ENCODE measurements around the gene TBCD. TPM values are rescaled to one million over a fixed set of nuclear protein-coding genes. Genes with fewer than 3 reads are reported as not detected.

The TBCD gene
- total RNA-seq, 1 experiment from 2014 or later = 29.6 TPM

DNA sequence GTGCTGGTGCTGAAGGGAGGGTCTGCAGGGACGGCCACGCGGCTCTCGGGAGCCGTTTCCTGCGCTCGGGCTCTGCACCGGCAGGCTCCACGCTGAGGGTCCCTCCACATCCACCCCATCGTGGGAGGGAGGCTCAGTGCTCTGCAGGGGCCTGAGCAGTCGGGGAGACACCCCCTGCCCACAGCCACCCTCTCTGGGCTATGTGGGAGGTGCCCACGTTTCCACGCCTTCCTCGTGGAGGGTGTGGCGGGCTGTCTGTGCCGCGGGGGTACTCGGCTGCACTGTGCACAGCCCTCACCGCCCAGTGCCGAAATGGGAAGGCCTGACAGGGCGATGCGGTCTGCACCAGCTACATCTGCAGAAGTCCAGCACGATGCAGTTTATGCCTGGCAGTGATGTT lies 113.4 kb downstream of the TBCD start:
- TF ChIP-seq EZH2 (IDR thresholded peaks at IDR 0.05; ENCODE audit: low read length, unreplicated experiment) = no peak
- no peak for TF ChIP-seq EZH2phosphoT487 (IDR thresholded peaks at IDR 0.05; ENCODE audit: borderline replicate concordance, low read length)
- TF ChIP-seq, protein P1, sequence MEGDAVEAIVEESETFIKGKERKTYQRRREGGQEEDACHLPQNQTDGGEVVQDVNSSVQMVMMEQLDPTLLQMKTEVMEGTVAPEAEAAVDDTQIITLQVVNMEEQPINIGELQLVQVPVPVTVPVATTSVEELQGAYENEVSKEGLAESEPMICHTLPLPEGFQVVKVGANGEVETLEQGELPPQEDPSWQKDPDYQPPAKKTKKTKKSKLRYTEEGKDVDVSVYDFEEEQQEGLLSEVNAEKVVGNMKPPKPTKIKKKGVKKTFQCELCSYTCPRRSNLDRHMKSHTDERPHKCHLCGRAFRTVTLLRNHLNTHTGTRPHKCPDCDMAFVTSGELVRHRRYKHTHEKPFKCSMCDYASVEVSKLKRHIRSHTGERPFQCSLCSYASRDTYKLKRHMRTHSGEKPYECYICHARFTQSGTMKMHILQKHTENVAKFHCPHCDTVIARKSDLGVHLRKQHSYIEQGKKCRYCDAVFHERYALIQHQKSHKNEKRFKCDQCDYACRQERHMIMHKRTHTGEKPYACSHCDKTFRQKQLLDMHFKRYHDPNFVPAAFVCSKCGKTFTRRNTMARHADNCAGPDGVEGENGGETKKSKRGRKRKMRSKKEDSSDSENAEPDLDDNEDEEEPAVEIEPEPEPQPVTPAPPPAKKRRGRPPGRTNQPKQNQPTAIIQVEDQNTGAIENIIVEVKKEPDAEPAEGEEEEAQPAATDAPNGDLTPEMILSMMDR (conservative IDR thresholded peaks at IDR 0.05; ENCODE audit: low read depth, low read length) = no peak
- ATAC-seq (no peak), DNase-seq (no peak)
- ChIA-PET CTCF (no interaction called here), POLR2A (ENCODE audit: unreplicated experiment) (no interaction called here)
- Histone ChIP-seq H3K9me3 (ENCODE audit: low read length) (no peaks in the 10 kb centered on the region), H3K4me3 (ENCODE audit: low read length) (no peak overlapping the region), H3K36me3 (ENCODE audit: low read depth, low read length) (no peaks in the 10 kb centered on the region; the same call in 1 of the 2 replicates), H3K79me2 (ENCODE audit: low read length) (peaks cover 7% of the 10 kb centered on the region; the same call in 1 of the 2 replicates), H3K27me3 (ENCODE audit: low read length) (no peaks in the 10 kb centered on the region), H2AFZ (ENCODE audit: low read length) (no peak overlapping the region), H3K9me2 (replicated peaks; ENCODE audit: low read length) (no peaks in the 10 kb centered on the region), H3K9ac (ENCODE audit: low read length) (no peak overlapping the region), H3K27ac (ENCODE audit: low read length) (no peak overlapping the region), H3K4me1 (ENCODE audit: insufficient read depth, low read length) (peaks cover 7% of the 10 kb centered on the region), H4K20me1 (ENCODE audit: low read length) (no peaks in the 10 kb centered on the region), H3K4me2 (ENCODE audit: low read length) (no peak overlapping the region), H3F3A (ENCODE audit: low read length, unreplicated experiment) (no peaks in the 10 kb centered on the region)
- intact Hi-C loops (cut with micrococcal nuclease) = no loop called here
- BruUV-seq (replicated peaks) = no TSS peak

DNA sequence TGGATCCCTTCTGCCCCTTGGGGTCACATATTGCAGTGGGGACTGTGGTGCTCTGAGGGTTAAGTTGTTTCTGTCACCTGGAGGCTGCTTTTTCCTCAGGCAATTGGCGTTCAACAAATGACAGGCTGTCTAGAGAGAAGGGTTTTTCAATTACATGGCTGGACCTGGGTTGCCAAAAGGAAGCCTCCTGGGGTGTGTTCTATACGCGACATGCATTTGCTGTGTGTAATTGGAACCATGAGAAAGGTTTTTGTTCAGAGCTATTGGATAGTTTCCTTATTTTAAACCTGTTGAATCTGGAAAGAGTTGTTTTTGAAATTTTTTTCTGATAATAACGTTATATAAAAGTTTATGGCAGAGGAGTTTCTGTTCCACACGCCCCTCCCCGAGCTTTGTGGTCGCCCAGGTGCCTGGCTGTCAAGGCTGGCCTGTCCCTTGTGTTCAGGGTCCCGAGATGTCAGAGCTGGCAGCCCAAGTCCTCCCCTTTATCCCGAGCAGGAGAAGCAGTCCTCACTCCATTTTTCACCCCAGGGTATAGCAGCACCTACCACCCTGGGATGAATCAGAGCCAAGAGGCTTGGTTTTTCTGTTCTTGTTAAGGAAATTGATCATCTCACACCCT lies 114.0 kb downstream of the TBCD start:
- Histone ChIP-seq H3K4me1 (ENCODE audit: insufficient read depth, low read length) (peaks cover 6% of the 10 kb centered on the region; the same call in 1 of the 2 replicates), H3K27me3 (ENCODE audit: low read length) (no peaks in the 10 kb centered on the region), H3K79me2 (ENCODE audit: low read length) (0 out of 2 replicates have a peak, but pooled peaks cover under 1% of the 10 kb centered on the region), H3K4me2 (ENCODE audit: low read length) (no peak overlapping the region), H3K9me3 (ENCODE audit: low read length) (no peaks in the 10 kb centered on the region), H3K27ac (ENCODE audit: low read length) (no peak overlapping the region), H3K9ac (ENCODE audit: low read length) (no peak overlapping the region), H4K20me1 (ENCODE audit: low read length) (no peaks in the 10 kb centered on the region), H3K4me3 (ENCODE audit: low read length) (no peak overlapping the region), H3K36me3 (ENCODE audit: low read depth, low read length) (no peaks in the 10 kb centered on the region; the same call in 1 of the 2 replicates), H3F3A (ENCODE audit: low read length, unreplicated experiment) (no peaks in the 10 kb centered on the region), H2AFZ (ENCODE audit: low read length) (no peak overlapping the region), H3K9me2 (replicated peaks; ENCODE audit: low read length) (no peaks in the 10 kb centered on the region)
- no TSS peak for BruUV-seq (replicated peaks)
- ATAC-seq (no peak), DNase-seq (no peak)
- intact Hi-C loops (cut with micrococcal nuclease) = no loop called here
- no peak for TF ChIP-seq EZH2phosphoT487 (IDR thresholded peaks at IDR 0.05; ENCODE audit: borderline replicate concordance, low read length)
- no peak for TF ChIP-seq EZH2 (IDR thresholded peaks at IDR 0.05; ENCODE audit: low read length, unreplicated experiment)
- TF ChIP-seq, protein P1 (conservative IDR thresholded peaks at IDR 0.05; ENCODE audit: low read depth, low read length) = no peak
- ChIA-PET CTCF (no interaction called here), POLR2A (ENCODE audit: unreplicated experiment) (no interaction called here)

GRCh38 chr17:82866590-82867191 lies 114.8 kb downstream of the TBCD start:
- peaks cover 6% of the 10 kb centered on the region; the same call in 1 of the 2 replicates for H3K4me1 ChIP-seq (ENCODE audit: insufficient read depth, low read length)
- no peaks in the 10 kb centered on the region for H3K9me2 ChIP-seq (replicated peaks; ENCODE audit: low read length)
- H3K79me2 ChIP-seq (ENCODE audit: low read length) = no peaks in the 10 kb centered on the region
- ChIA-PET CTCF (no interaction called here), POLR2A (ENCODE audit: unreplicated experiment) (no interaction called here)
- no peak overlapping the region for H3K9ac ChIP-seq (ENCODE audit: low read length)
- TF ChIP-seq, protein P1 (conservative IDR thresholded peaks at IDR 0.05; ENCODE audit: low read depth, low read length) = no peak
- TF ChIP-seq EZH2 (IDR thresholded peaks at IDR 0.05; ENCODE audit: low read length, unreplicated experiment) (no peak), EZH2phosphoT487 (IDR thresholded peaks at IDR 0.05; ENCODE audit: borderline replicate concordance, low read length) (no peak)
- no peak for ATAC-seq
- H3K27me3 ChIP-seq (ENCODE audit: low read length) = no peaks in the 10 kb centered on the region
- DNase-seq = no peak
- no TSS peak for BruUV-seq (replicated peaks)
- no peak overlapping the region for H3K27ac ChIP-seq (ENCODE audit: low read length)
- no peaks in the 10 kb centered on the region; the same call in 1 of the 2 replicates for H3K36me3 ChIP-seq (ENCODE audit: low read depth, low read length)
- no peak overlapping the region for H3K4me2 ChIP-seq (ENCODE audit: low read length)
- no peaks in the 10 kb centered on the region for H4K20me1 ChIP-seq (ENCODE audit: low read length)
- H3F3A ChIP-seq (ENCODE audit: low read length, unreplicated experiment) = no peaks in the 10 kb centered on the region
- H3K4me3 ChIP-seq (ENCODE audit: low read length) = no peak overlapping the region
- H3K9me3 ChIP-seq (ENCODE audit: low read length) = no peaks in the 10 kb centered on the region
- no peak overlapping the region for H2AFZ ChIP-seq (ENCODE audit: low read length)
- intact Hi-C loops (cut with micrococcal nuclease) = no loop called here
